CD4-positive, CD25-positive, alpha-beta regulatory T cell (primary cell): ENCODE measurements around the gene GPRC5A. TPM values are rescaled to one million over a fixed set of nuclear protein-coding genes. Genes with fewer than 3 reads are reported as not detected.

Experiments used
- ATAC-seq, 2 donors: fragments of 150-1000 bp; cut with Tn5 transposase; one replicate each; pipeline ENCODE4 v1.10.0; 2021; ENCODE audit warnings: low read depth in 2 of 2, moderate number of reproducible peaks in 2 of 2, moderate library complexity in 1 of 2
- DNase-seq, 3 donors: peaks; one replicate each; pipeline versions ENCODE4 v3.0.0 to v3.0.0-alpha.2; 2012 to 2022; ENCODE audit warnings: mixed read lengths in 1 of 3
- H3K27ac ChIP-seq: one replicate; pipeline ENCODE4 v1.7.0; 2013; ENCODE audit warnings: mild to moderate bottlenecking, low read length; ENCODE audit not compliant: insufficient read depth, poor library complexity, severe bottlenecking
- H3K27me3 ChIP-seq: one replicate; pipeline ENCODE4 v1.7.0; 2013; ENCODE audit warnings: low read length; ENCODE audit not compliant: control insufficient read depth, insufficient read depth
- H3K36me3 ChIP-seq: one replicate; pipeline ENCODE4 v1.7.0; 2013; ENCODE audit warnings: mild to moderate bottlenecking, low read length, moderate library complexity; ENCODE audit not compliant: control insufficient read depth, insufficient read depth
- H3K4me1 ChIP-seq: 2 replicates; pipeline ENCODE4 v1.7.0; 2013; ENCODE audit warnings: mild to moderate bottlenecking, low read length; ENCODE audit not compliant: insufficient read depth, control insufficient read depth, poor library complexity, severe bottlenecking
- H3K4me3 ChIP-seq: one replicate; pipeline ENCODE4 v1.7.0; 2013; ENCODE audit warnings: low read depth, mild to moderate bottlenecking, low read length, moderate library complexity
- H3K9me3 ChIP-seq, 2 experiments: 1 replicate in 1 of 2; 2 replicates in 1 of 2; pipeline ENCODE4 v1.7.0; 2013; ENCODE audit warnings: low read length in 2 of 2, mild to moderate bottlenecking in 1 of 2, moderate library complexity in 1 of 2; ENCODE audit not compliant: control insufficient read depth in 2 of 2
- H3K27ac Mint-ChIP-seq, 3 donors: one replicate each; pipeline ENCODE4 v1.8.0; 2020 to 2022; ENCODE audit warnings: mild to moderate bottlenecking in 3 of 3, mixed read lengths in 3 of 3, moderate library complexity in 2 of 3
- H3K27me3 Mint-ChIP-seq: one replicate; pipeline ENCODE4 v1.8.0; 2022; ENCODE audit warnings: mild to moderate bottlenecking, mixed read lengths
- H3K36me3 Mint-ChIP-seq: one replicate; pipeline ENCODE4 v1.8.0; 2020; ENCODE audit warnings: mixed read lengths
- H3K4me1 Mint-ChIP-seq, 4 donors: one replicate each; pipeline ENCODE4 v1.8.0; 2020 to 2022; ENCODE audit warnings: mixed read lengths in 4 of 4, mild to moderate bottlenecking in 1 of 4
- H3K4me3 Mint-ChIP-seq, 4 donors: one replicate each; pipeline ENCODE4 v1.8.0; 2020 to 2022; ENCODE audit warnings: mild to moderate bottlenecking in 4 of 4, mixed read lengths in 4 of 4, moderate library complexity in 3 of 4
- H3K9me3 Mint-ChIP-seq, 7 donors: one replicate each; pipeline ENCODE4 v1.8.0; 2020 to 2022; ENCODE audit warnings: mixed read lengths in 7 of 7, mild to moderate bottlenecking in 3 of 7, moderate library complexity in 2 of 7
- polyA plus RNA-seq, 4 donors: library from polyadenylated mRNA; unstranded; fragments of 300-500 nt; fragmentation: Illumina TruSeq; gene quantifications; one replicate each; pipeline ENCODE4 v1.2.3, GENCODE V29; 2021
- total RNA-seq: library from RNA; stranded (reverse); gene quantifications from one replicate; pipeline ENCODE4 v1.2.3, GENCODE V29; 2022

Gene GPRC5A
- total and polyA plus RNA-seq, 5 donors from 2014 or later = 0.20 TPM; not detected in 4

DNA sequence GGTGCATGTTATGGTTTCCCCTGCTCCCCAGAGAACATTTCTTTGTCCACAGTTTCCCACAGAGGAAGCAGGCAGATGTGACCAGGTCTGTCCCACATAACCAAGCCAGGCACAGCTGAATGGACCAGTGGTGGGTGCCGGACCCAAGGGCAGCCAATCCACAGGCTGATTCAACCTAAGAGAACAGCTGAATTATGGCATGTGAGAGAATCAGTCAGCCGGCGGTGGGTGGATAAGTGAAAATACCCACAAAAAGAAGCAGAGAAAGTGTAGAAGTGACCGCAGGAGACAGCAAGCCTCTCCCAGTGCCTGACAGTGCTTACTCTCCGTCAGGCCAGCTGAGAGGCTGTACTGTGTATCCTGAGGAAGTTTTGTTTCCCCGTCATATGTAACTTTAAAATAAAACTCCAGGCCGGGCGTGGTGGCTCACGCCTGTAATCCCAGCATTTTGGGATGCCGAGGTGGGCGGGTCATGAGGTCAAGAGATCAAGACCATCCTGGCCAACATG is 45.7 kb downstream of the GPRC5A start:
- Histone ChIP-seq H3K27me3 (no peaks in the 10 kb centered on the region), H3K4me1 (no peaks in the 10 kb centered on the region), H3K9me3 (no peaks in the 10 kb centered on the region), H3K27ac (no peak overlapping the region), H3K36me3 (no peaks in the 10 kb centered on the region), H3K4me3 (no peak overlapping the region)
- ATAC-seq (no peak), DNase-seq (no peak)
- Mint-ChIP-seq H3K4me1 (no peaks in the 10 kb centered on the region), H3K9me3 (no peaks in the 10 kb centered on the region), H3K27me3 (peaks cover 17% of the 10 kb centered on the region), H3K4me3 (no peak overlapping the region), H3K27ac (no peak overlapping the region), H3K36me3 (no peaks in the 10 kb centered on the region)

DNA sequence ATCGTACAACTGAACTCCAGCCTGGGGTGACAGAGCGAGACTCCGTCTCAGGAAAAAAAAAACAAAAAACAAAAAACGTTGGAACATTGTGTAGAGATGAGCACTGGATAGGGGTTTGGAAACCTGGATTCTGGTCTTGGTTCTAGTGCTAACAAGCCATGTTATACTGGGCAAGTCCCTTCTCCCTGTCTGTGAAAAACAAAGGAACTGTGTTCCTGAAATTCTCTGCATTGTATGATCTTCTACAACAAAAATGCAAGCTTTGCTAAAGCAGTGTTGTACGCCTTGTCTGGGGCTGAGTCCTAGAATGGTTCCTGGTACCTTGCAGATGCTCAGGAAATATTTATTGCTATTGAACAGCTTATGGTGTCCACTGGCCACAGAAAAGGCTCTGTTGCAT is 47.2 kb downstream of the GPRC5A start:
- ATAC-seq = no peak

DNA sequence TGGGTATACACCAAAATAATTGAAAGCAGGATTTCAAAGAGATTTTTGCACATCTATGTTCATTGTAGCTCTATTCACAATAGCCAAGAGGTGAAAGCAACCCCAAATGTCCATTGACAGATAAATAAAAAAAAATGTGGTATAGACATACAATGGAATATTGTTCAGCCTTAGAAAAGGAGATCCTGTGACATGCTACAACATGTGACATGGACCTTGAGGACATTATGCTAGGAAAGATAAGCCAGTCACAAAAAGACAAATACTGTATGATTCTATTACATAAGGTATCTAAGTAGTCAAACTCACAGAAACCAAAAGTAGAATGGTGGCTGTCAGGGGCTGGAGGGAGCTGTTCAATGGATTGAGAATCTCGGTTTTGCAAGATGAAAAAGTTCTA is 48.5 kb downstream of the GPRC5A start:
- H3K9me3 ChIP-seq = no peaks in the 10 kb centered on the region

More for the DNA sequence above, 47.2 kb downstream of the GPRC5A start:
- no peaks in the 10 kb centered on the region for H3K36me3 Mint-ChIP-seq
- Histone ChIP-seq H3K36me3 (no peaks in the 10 kb centered on the region), H3K9me3 (no peaks in the 10 kb centered on the region), H3K27me3 (no peaks in the 10 kb centered on the region), H3K4me3 (no peak overlapping the region), H3K27ac (no peak overlapping the region), H3K4me1 (no peaks in the 10 kb centered on the region)
- H3K27me3 Mint-ChIP-seq = peaks cover 17% of the 10 kb centered on the region
- H3K4me1 Mint-ChIP-seq = no peaks in the 10 kb centered on the region
- DNase-seq = no peak
- H3K27ac Mint-ChIP-seq = no peak overlapping the region
- H3K4me3 Mint-ChIP-seq = no peak overlapping the region
- H3K9me3 Mint-ChIP-seq = no peaks in the 10 kb centered on the region

DNA sequence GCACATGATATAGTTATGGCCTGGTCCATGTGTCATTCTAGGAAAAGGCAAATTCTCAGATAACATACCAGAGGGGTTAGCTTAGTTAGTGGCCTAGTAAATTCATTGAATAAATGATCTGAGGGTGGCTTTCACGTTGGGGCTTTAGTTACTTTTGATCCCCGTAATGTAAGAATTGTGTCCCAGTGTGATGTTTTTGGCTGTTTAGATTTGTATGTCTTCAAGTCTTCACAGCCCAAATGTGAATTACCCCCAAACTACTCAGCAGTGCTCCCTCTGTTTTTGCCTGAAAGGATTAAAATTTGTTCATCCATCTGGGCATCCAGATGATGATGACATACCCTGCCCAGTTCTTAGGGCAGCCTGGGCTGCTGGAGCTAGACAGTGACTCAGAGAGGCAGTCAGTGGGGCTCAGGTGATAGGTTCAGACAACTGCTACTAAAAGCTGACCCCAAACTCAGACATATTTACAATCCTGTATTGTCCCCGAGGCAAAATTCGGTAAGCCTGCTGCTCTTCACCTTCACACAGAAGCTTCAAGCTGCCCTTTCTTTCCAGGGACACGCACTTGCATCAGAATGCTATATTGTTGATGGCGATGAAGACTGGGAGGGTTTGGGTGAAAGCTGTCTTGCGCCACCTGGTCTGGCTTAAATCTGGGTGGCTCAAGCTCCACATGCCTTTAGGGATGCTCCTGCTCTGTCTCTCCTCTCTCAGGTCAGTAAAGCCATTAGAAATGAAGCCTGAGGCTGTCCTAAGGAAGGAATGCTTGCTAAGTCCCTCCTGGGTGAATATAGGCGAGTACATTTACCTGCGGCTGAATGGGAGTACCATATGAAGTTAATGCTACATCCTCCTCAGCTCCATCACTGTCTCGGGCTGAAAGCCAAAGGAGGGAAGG is 50.3 kb downstream of the GPRC5A start:
- DNase-seq (no peak), ATAC-seq (no peak)
- Histone ChIP-seq H3K27me3 (no peaks in the 10 kb centered on the region), H3K27ac (no peak overlapping the region), H3K4me3 (no peak overlapping the region), H3K36me3 (no peaks in the 10 kb centered on the region), H3K9me3 (no peaks in the 10 kb centered on the region), H3K4me1 (no peaks in the 10 kb centered on the region)
- no peaks in the 10 kb centered on the region for H3K9me3 Mint-ChIP-seq
- H3K27me3 Mint-ChIP-seq = peaks cover 17% of the 10 kb centered on the region
- no peak overlapping the region for H3K4me3 Mint-ChIP-seq
- no peaks in the 10 kb centered on the region for H3K4me1 Mint-ChIP-seq
- no peaks in the 10 kb centered on the region for H3K36me3 Mint-ChIP-seq
- H3K27ac Mint-ChIP-seq = peak overlapping the region in 1 of 3 donors; percentile 87

More for the DNA sequence above, 48.5 kb downstream of the GPRC5A start:
- Mint-ChIP-seq H3K27me3 (peaks cover 17% of the 10 kb centered on the region), H3K27ac (no peak overlapping the region), H3K4me1 (no peaks in the 10 kb centered on the region), H3K9me3 (no peaks in the 10 kb centered on the region), H3K36me3 (no peaks in the 10 kb centered on the region), H3K4me3 (no peak overlapping the region)
- no peaks in the 10 kb centered on the region for H3K4me1 ChIP-seq
- DNase-seq (no peak), ATAC-seq (no peak)
- H3K27me3 ChIP-seq = no peaks in the 10 kb centered on the region
- H3K27ac ChIP-seq = no peak overlapping the region
- no peak overlapping the region for H3K4me3 ChIP-seq
- no peaks in the 10 kb centered on the region for H3K36me3 ChIP-seq

DNA sequence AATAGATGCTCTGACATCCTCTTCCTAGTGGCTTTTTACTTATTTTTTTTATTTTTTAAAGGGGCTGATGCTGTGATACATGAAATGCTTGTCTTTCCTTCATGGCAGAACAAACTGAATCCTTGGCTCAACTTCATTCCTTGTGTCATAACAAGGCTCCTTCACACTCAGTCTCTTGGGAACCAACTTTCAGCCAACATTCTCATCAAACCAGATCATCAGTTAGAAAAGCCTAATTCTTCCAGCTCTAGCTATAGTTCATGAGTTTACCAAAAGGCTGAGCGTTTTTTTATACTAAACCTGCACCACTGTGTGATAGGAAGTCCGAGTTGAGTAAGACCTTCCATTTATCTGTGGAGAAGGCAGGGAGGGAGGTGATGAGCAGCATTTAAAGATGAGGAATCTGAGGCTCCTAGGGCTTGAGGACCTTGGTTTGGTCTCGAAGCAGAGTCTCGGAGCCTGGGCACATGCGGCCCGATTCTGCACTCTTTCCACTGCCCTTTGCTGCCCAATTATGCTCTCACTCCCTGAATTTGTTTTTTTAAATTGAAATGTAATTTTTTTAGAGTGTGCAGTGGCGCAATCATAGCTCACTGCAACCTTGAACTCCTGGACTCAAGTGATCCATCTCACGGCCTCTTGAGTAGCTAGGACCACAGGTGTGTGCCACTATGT is 52.4 kb downstream of the GPRC5A start:
- Mint-ChIP-seq H3K4me1 (no peaks in the 10 kb centered on the region), H3K9me3 (no peaks in the 10 kb centered on the region), H3K4me3 (no peak overlapping the region), H3K27me3 (peaks cover 17% of the 10 kb centered on the region), H3K27ac (no peak overlapping the region), H3K36me3 (no peaks in the 10 kb centered on the region)
- H3K4me3 ChIP-seq = no peak overlapping the region
- ATAC-seq = no peak
- no peaks in the 10 kb centered on the region for H3K27me3 ChIP-seq
- no peaks in the 10 kb centered on the region for H3K4me1 ChIP-seq
- H3K9me3 ChIP-seq = no peaks in the 10 kb centered on the region
- DNase-seq = no peak
- H3K36me3 ChIP-seq = no peaks in the 10 kb centered on the region
- H3K27ac ChIP-seq = no peak overlapping the region

DNA sequence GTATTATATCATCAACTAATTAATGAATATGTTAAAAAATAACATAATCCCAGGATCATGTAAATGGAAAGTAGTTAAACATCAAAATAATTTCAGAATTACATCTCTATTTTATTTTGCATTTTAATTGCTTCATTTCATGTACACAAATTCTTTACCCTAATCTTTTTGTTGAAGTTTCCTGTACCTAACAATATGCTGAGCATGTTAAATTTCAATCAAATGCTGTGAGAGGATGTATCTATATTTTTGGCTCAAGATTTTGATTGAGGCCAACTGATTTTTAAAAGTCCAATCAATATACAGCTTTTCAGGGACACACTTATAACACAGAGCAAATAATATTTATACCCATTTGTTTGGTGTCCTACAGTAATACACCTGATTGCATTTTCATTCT is 54.2 kb downstream of the GPRC5A start:
- Mint-ChIP-seq H3K4me1 (no peaks in the 10 kb centered on the region), H3K27me3 (peaks cover 5% of the 10 kb centered on the region), H3K9me3 (no peaks in the 10 kb centered on the region), H3K36me3 (no peaks in the 10 kb centered on the region), H3K4me3 (no peak overlapping the region), H3K27ac (no peak overlapping the region)
- Histone ChIP-seq H3K4me3 (no peak overlapping the region), H3K36me3 (no peaks in the 10 kb centered on the region), H3K27ac (no peak overlapping the region), H3K4me1 (no peaks in the 10 kb centered on the region), H3K27me3 (no peaks in the 10 kb centered on the region), H3K9me3 (no peaks in the 10 kb centered on the region)
- no peak for DNase-seq
- no peak for ATAC-seq

DNA sequence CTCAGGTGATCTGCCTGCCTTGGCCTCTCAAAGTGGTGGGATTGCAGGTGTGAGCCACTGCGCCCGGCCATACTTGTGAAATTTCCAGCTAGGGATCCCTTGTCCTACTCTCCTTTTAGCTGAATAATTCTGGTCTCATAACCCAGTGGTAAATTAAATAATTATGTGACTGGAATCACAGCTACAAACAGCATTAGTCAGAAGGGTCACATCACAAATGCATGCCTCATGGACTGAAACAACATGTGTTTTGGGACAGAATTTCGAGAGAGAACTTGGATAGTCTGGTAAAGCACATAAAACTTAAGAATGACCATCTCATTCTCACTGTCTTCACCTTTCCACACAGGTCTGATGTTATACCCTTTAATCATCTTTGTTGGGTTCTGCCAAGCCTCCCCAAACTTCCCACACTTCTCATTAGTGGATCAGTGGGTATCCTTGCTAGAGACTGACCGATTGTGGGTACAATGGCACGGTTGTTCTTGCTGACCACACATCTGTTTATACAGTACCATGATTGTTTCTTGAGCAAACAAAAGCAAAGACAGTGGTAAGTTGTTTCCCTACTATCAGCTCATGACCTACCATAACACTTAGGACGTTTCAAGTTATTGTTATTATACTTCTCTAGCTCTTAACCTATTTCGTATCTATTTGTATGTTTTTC is 55.5 kb downstream of the GPRC5A start:
- no peaks in the 10 kb centered on the region for H3K4me1 ChIP-seq
- ATAC-seq (no peak), DNase-seq (no peak)
- no peaks in the 10 kb centered on the region for H3K9me3 ChIP-seq
- H3K4me3 ChIP-seq = no peak overlapping the region
- Mint-ChIP-seq H3K27me3 (peaks cover 6% of the 10 kb centered on the region), H3K4me3 (no peak overlapping the region), H3K36me3 (no peaks in the 10 kb centered on the region), H3K27ac (no peak overlapping the region), H3K4me1 (no peaks in the 10 kb centered on the region), H3K9me3 (no peaks in the 10 kb centered on the region)
- no peaks in the 10 kb centered on the region for H3K27me3 ChIP-seq
- no peak overlapping the region for H3K27ac ChIP-seq
- H3K36me3 ChIP-seq = no peaks in the 10 kb centered on the region
